ENCODE results near the gene PNPLA4.

The PNPLA4 gene

DNA sequence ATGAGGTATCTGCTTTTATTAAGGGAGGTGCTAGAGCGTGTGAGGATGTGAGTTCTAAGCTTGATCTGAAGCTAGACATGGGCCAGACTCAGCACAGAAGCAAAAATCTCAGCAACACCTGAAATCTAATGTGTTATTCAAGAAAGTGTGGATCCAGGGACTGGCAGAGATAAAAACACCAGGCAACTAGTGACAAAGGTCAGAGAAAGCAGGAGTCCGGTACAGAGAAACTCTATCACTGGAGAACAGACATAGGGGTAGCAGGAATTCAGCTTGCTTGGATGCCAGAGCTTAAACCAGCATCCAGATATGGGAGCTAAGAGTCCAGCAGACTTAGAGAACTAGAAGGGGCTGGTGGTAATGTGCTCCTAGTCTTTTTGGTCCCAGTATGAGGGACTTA, 50.3 kb downstream of the PNPLA4 start:
- TF ChIP-seq, protein P1, sequence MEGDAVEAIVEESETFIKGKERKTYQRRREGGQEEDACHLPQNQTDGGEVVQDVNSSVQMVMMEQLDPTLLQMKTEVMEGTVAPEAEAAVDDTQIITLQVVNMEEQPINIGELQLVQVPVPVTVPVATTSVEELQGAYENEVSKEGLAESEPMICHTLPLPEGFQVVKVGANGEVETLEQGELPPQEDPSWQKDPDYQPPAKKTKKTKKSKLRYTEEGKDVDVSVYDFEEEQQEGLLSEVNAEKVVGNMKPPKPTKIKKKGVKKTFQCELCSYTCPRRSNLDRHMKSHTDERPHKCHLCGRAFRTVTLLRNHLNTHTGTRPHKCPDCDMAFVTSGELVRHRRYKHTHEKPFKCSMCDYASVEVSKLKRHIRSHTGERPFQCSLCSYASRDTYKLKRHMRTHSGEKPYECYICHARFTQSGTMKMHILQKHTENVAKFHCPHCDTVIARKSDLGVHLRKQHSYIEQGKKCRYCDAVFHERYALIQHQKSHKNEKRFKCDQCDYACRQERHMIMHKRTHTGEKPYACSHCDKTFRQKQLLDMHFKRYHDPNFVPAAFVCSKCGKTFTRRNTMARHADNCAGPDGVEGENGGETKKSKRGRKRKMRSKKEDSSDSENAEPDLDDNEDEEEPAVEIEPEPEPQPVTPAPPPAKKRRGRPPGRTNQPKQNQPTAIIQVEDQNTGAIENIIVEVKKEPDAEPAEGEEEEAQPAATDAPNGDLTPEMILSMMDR (IDR thresholded peaks at IDR 0.05): no peak
- no peak overlapping the region for H3K27ac ChIP-seq
- H3K4me3 ChIP-seq: no peak overlapping the region
- DNase-seq (ENCODE audit: low spot score): no peak

DNA sequence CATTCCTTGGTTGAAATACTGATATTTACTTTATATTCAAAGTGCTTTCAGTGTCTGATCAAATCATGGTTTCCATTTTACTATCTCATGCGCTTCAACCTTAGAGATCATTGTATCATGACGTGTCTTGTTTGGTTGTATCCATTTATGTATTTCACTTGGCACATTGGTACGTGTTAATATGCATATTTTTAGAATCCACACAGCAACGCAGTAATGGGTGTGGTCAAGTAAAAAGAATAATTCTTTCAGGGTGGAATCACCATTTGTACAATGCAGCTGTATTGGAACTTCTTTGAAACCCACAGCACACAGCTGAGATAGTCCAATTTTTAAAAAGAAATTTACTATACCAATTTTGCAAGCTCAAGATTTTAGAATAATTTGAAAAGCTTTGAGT, 55.2 kb downstream of the PNPLA4 start:
- Histone ChIP-seq H3K27ac (no peak overlapping the region), H3K4me3 (no peak overlapping the region)
- TF ChIP-seq, protein P1 (IDR thresholded peaks at IDR 0.05): no peak
- DNase-seq (ENCODE audit: low spot score): no peak

DNA sequence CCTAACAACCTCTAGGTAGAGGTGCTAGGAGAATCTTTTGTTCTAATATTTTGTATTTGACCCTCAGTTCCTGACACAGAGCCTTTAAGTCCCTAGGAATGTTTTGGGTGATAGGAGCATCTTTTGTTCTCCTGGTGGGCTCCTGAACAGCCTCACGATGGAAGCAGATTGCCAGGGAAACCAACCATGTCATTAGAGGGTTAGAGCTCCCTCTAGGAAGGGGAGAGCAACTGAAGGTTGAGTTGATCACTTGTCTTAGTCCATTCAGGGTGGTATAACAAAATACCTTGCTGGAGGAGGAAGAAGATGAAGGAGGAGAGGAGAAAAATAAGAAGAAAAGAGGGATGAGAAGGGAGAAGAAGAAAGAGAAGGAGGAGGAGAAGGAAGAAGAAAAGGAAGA, 75.0 kb downstream of the PNPLA4 start:
- H3K4me3 ChIP-seq: no peak overlapping the region
- TF ChIP-seq, protein P1 (IDR thresholded peaks at IDR 0.05): no peak
- no peak for DNase-seq (ENCODE audit: low spot score)
- H3K27ac ChIP-seq: no peak overlapping the region
